T-helper 2 cell treated with Interferon-gamma antibody and Interleukin-4, amounts not matched to agents 5 μg/mL and 100 μg/mL, for 36 hours (primary cell): ENCODE measurements around the gene GPC6.

ENCODE experiments used
- DNase-seq: peaks from one replicate; pipeline ENCODE4 v3.0.0; 2021; ENCODE audit warnings: low spot score
- H3K27ac Mint-ChIP-seq: one replicate; pipeline ENCODE4 v1.8.0; 2021; ENCODE audit warnings: mild to moderate bottlenecking, mixed read lengths
- H3K27me3 Mint-ChIP-seq: one replicate; pipeline ENCODE4 v1.8.0; 2021; ENCODE audit warnings: low read depth, mixed read lengths
- H3K36me3 Mint-ChIP-seq: one replicate; pipeline ENCODE4 v1.8.0; 2021; ENCODE audit warnings: low read depth, mixed read lengths
- H3K4me1 Mint-ChIP-seq: one replicate; pipeline ENCODE4 v1.8.0; 2021; ENCODE audit warnings: low read depth, mixed read lengths
- H3K4me3 Mint-ChIP-seq: one replicate; pipeline ENCODE4 v1.8.0; 2022; ENCODE audit warnings: mild to moderate bottlenecking, moderate library complexity, mixed read lengths
- H3K9me3 Mint-ChIP-seq: one replicate; pipeline ENCODE4 v1.8.0; 2021; ENCODE audit warnings: mixed read lengths

GPC6 gene

DNA sequence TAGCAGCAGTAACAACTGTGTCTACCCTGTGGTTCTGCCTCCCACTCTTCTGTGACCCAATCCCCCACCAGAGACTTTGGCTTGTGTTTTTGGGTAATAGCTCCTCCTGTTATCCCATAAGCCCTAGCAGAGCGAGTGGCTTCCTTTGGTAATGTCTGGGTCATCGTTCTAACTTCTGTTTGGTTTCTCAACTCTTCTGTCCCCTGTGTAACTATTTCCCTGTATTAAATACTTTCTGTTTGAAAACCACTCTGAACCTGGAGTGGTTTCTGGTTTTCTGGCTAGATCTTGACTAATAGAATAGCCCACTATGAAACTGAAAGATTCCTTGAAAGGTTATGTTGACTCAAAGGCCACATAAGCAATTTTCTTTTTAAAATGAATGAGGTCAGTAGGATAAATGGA, 902.9 kb downstream of the GPC6 start:
- peaks cover 2% of the 10 kb centered on the region for H3K4me1 Mint-ChIP-seq
- H3K4me3 Mint-ChIP-seq = no peak overlapping the region
- no peaks in the 10 kb centered on the region for H3K27me3 Mint-ChIP-seq
- H3K36me3 Mint-ChIP-seq = no peaks in the 10 kb centered on the region
- no peak overlapping the region for H3K27ac Mint-ChIP-seq
- no peak for DNase-seq
- no peaks in the 10 kb centered on the region for H3K9me3 Mint-ChIP-seq

DNA sequence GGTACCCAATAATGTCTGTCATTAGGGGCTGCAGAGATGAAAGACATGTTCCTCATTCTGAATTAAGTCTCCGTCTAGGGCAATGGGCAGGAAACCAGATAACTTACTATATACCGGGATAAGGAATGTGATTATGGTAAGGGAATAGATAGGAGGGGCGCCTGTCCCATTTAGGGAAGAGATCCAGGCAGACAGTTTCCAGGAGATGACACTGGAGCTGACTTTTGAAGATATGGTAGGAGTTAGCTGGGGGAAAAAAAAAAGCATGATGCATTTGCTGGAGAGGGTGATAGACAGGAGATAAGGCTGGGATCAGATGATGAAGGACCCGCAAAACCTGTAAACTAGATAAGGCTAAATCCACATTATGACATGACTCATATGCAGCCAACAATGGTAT, 912.2 kb downstream of the GPC6 start:
- Mint-ChIP-seq H3K4me3 (no peak overlapping the region), H3K9me3 (no peaks in the 10 kb centered on the region), H3K27ac (no peak overlapping the region), H3K27me3 (no peaks in the 10 kb centered on the region), H3K36me3 (no peaks in the 10 kb centered on the region), H3K4me1 (no peaks in the 10 kb centered on the region)
- DNase-seq = no peak

DNA sequence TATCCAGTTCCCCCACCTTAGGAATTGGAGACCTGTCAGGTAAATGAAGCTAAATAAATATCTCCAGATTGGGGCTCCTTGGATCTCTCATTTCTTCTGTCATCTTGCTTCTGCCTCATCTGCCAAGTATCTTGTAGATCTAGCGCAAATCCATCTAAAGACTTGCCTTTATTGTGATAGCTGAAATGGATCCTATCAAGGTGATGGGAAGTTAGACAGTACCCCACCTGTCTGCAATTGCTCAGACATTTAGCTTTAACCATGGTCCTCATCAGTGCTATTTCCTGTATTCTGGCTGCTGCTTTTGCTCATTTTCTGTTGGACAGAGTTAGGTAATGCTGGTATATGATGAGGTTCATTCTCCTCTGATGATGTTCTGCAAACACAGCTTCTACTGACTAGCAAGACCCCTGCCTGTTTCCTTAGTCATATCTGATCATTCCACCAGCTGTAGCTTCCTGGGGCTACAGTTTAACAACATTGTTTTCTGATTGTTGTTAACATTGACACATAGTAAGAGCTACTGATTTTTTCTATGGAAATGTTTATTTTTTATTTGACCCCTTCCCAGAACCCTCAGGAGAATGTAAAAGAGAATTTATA, 912.9 kb downstream of the GPC6 start:
- no peaks in the 10 kb centered on the region for H3K9me3 Mint-ChIP-seq
- H3K27ac Mint-ChIP-seq = no peak overlapping the region
- H3K4me3 Mint-ChIP-seq = no peak overlapping the region
- H3K27me3 Mint-ChIP-seq = no peaks in the 10 kb centered on the region
- no peak for DNase-seq
- H3K36me3 Mint-ChIP-seq = no peaks in the 10 kb centered on the region
- H3K4me1 Mint-ChIP-seq = no peaks in the 10 kb centered on the region

DNA sequence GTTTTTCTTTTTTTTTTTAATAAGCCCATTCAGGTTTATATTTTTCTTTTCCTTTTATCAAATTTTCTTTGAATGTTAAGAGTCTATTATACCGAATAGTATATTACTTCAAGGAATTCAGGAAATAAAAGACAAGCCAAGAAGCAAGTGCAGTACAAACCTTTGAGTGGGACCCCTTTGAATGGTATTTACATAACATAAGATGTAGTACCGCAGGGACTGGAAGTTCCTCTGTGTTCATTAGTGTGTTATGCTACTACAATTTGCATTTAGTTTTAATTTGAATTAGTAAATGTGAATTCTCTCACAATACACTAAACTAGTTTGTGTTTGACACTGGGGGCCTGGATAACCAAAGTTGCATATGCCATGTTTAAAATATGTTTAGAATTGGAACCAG, 913.4 kb downstream of the GPC6 start:
- Mint-ChIP-seq H3K27ac (no peak overlapping the region), H3K4me1 (no peaks in the 10 kb centered on the region), H3K9me3 (no peaks in the 10 kb centered on the region), H3K4me3 (no peak overlapping the region), H3K27me3 (no peaks in the 10 kb centered on the region), H3K36me3 (no peaks in the 10 kb centered on the region)
- no peak for DNase-seq

DNA sequence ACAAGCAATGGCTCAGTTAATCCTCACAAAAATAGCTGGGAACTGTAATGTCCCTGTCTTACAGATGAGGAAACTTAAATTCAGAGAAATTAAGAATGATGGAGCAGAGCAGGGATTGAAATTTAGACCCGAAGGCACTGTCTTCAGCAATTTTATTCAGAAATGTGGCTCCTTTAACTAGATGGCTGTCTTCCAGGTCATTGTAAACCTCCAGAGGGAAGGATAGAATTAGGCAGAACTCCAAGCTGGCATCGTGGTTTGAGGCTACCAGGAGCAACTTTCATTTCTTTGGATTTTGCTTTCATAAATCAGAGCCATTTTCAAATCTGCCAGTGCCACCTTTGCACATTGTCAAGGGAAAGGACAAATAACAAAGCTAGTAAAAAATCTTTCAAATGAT, 913.9 kb downstream of the GPC6 start:
- H3K9me3 Mint-ChIP-seq = no peaks in the 10 kb centered on the region

DNA sequence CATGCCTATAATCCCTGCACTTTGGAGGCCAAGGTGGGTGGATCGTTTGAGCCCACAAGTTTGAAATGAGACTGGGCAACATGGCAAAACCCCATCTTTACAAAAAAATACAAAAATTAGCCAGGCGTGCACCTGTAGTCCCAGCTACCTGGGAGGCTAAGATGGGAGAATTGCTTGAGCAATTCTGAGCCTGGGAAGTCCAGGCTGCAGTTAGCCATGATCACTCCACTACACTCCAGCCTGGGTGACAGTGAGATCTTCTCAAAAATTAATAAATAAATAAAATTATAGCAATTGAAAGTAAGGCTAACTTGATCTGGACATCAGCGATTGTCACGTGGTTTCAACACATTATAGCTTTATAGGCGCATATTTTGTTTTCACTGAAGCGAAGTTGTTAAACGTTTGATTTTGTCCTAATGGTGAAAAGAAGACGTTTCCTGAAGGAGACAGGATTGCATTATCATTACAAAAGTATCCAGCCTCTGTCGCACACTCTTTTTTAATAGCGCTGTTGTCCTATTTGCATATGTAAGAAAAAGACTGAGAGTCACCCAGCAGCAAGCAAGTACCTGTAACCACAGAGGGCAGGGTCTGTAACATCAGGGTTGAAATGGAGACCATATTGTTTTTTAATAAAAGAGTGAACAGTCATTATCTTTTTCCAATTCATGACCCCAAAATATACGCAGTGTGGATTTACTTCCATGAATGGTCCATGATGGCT, 917.2 kb downstream of the GPC6 start:
- H3K27ac Mint-ChIP-seq = no peak overlapping the region
- DNase-seq = no peak
- H3K27me3 Mint-ChIP-seq = no peaks in the 10 kb centered on the region
- no peaks in the 10 kb centered on the region for H3K9me3 Mint-ChIP-seq
- no peak overlapping the region for H3K4me3 Mint-ChIP-seq
- no peaks in the 10 kb centered on the region for H3K4me1 Mint-ChIP-seq
- H3K36me3 Mint-ChIP-seq = no peaks in the 10 kb centered on the region

More for the DNA sequence above, 913.9 kb downstream of the GPC6 start:
- H3K27ac Mint-ChIP-seq = no peak overlapping the region
- no peaks in the 10 kb centered on the region for H3K36me3 Mint-ChIP-seq
- H3K27me3 Mint-ChIP-seq = no peaks in the 10 kb centered on the region
- no peak overlapping the region for H3K4me3 Mint-ChIP-seq
- no peak for DNase-seq
- no peaks in the 10 kb centered on the region for H3K4me1 Mint-ChIP-seq

DNA sequence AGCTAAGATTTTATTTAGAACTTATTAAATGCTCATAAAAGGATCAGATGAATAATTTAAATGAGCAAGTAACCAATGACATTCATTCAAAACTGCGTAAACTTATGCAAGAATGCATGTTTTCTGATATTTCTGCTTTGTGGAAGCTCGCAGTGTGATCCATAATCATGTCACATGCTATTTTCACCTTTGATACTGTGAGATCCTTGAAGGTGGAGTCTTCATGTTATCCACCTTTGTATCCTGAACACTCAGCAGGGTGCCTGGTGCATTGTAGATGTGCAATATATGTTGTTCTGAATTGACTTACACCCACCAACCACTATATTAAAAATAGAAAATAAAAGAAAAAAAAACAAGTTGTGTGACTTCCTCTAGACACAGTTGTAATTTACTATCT, 919.4 kb downstream of the GPC6 start:
- H3K27ac Mint-ChIP-seq = no peak overlapping the region
- H3K4me3 Mint-ChIP-seq = no peak overlapping the region
- no peaks in the 10 kb centered on the region for H3K4me1 Mint-ChIP-seq
- no peaks in the 10 kb centered on the region for H3K36me3 Mint-ChIP-seq
- DNase-seq = no peak
- H3K9me3 Mint-ChIP-seq = no peaks in the 10 kb centered on the region
- peaks cover 2% of the 10 kb centered on the region for H3K27me3 Mint-ChIP-seq

DNA sequence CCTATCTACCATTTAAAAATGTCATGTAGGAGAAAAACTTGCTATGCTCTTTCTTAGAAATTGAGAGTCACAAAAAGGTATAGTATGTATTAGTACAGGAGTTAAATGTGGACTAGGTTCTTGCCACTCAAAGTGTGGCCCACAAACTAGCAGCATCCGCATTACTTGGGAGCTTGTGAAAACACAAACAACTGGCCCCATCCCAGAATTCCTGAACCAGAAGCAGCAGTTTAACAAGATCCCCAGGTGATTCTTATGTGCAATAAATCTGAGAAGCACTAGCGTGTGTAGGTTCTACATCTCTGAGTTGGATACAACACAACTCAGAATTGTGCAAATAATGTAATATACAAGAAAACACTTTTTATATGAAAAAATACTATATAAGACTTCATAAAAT, 927.0 kb downstream of the GPC6 start:
- Mint-ChIP-seq H3K27ac (no peak overlapping the region), H3K4me1 (no peaks in the 10 kb centered on the region), H3K9me3 (no peaks in the 10 kb centered on the region), H3K4me3 (no peak overlapping the region), H3K27me3 (peaks cover 3% of the 10 kb centered on the region), H3K36me3 (no peaks in the 10 kb centered on the region)
- no peak for DNase-seq

DNA sequence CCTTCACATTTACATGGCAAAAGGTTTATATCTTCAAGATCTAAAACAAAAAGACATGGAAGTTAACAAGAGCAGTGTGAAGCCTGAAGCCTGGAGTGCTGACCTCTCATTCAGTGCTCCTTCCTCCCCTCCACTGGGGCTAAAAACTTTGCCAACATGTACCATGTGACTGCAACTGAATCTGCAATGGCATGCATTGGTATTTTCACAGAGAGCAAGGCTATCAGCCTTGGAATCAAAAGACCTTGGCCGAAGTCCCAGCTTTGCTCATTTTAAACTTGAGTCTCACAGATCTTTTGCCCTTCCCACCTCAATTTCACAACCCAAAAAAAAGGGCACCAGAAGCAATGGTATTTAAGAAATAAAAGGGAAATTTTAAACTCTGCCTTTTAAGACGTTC, 927.8 kb downstream of the GPC6 start:
- no peaks in the 10 kb centered on the region for H3K4me1 Mint-ChIP-seq
- H3K36me3 Mint-ChIP-seq = no peaks in the 10 kb centered on the region
- H3K9me3 Mint-ChIP-seq = no peaks in the 10 kb centered on the region
- no peak overlapping the region for H3K27ac Mint-ChIP-seq
- DNase-seq = no peak
- peaks cover 3% of the 10 kb centered on the region for H3K27me3 Mint-ChIP-seq
- H3K4me3 Mint-ChIP-seq = no peak overlapping the region

DNA sequence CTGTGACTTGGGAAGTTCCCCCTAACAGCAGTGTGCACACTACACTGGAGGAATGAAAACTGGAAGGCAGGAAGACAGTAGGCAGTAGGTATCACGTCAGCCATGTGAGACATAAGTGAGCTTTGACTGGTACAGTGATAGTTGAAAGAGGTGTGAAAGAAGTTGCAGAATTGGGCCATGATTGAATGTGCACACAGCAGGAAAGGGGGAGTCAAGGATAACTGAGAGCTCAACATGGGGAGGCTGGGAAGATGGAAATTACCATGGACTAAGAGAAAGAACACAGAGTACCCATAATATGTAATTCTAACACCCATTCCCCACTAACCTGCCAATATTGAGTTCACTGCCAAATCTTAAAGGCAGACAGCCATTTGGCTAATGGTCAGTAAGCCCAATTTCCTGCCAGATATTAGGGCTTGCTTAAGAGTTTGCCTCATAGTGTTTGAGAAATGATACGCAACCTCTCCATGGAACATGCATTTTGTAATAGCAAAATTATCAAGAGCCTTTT, 931.2 kb downstream of the GPC6 start:
- H3K36me3 Mint-ChIP-seq = no peaks in the 10 kb centered on the region
- no peak overlapping the region for H3K27ac Mint-ChIP-seq
- H3K4me1 Mint-ChIP-seq = no peaks in the 10 kb centered on the region
- no peaks in the 10 kb centered on the region for H3K27me3 Mint-ChIP-seq
- no peaks in the 10 kb centered on the region for H3K9me3 Mint-ChIP-seq
- DNase-seq = no peak
- no peak overlapping the region for H3K4me3 Mint-ChIP-seq

DNA sequence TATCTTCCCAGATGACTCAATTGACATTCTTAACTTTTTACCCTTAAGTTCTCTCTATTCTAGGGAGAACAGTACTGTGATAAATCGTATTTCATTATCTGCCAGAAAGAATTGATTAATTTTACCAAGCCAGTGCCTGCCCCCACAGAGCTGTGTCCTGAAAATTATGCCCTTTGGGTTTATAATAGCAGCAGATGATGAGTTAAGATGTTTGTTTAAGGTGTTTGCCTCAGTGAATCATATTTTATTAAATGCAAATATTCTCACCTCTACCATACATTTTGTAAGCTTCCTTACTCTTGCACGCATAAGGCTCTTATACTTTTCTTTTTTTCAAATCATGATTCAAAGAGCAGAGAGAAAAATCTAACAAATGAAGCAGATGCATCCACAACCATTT, 934.3 kb downstream of the GPC6 start:
- no peaks in the 10 kb centered on the region for H3K9me3 Mint-ChIP-seq
- no peak overlapping the region for H3K27ac Mint-ChIP-seq
- H3K4me3 Mint-ChIP-seq = no peak overlapping the region
- no peaks in the 10 kb centered on the region for H3K27me3 Mint-ChIP-seq
- H3K36me3 Mint-ChIP-seq = no peaks in the 10 kb centered on the region
- no peak for DNase-seq
- H3K4me1 Mint-ChIP-seq = no peaks in the 10 kb centered on the region

DNA sequence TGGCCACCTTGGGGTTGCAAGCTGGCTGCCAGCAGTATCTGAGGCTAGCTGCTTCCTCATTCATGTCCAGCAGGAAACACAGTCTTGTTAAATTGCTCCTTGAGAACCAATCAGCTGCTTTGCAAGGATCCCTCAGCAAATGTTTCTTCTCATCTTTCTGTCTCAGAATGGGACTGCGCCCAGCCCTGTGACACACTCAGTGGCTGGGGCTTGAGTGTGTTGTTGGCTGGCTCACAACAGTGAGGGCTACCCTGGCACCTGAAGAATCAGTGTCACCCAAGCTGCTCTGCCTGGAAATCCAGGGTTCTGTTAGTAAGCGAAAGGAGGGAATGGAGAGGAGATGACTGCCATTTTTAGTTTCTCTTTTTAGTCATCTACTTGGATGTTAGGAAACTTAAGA, 935.7 kb downstream of the GPC6 start:
- no peaks in the 10 kb centered on the region for H3K27me3 Mint-ChIP-seq
- H3K36me3 Mint-ChIP-seq = no peaks in the 10 kb centered on the region
- no peaks in the 10 kb centered on the region for H3K9me3 Mint-ChIP-seq
- DNase-seq = no peak
- H3K4me1 Mint-ChIP-seq = no peaks in the 10 kb centered on the region
- no peak overlapping the region for H3K4me3 Mint-ChIP-seq
- H3K27ac Mint-ChIP-seq = no peak overlapping the region

DNA sequence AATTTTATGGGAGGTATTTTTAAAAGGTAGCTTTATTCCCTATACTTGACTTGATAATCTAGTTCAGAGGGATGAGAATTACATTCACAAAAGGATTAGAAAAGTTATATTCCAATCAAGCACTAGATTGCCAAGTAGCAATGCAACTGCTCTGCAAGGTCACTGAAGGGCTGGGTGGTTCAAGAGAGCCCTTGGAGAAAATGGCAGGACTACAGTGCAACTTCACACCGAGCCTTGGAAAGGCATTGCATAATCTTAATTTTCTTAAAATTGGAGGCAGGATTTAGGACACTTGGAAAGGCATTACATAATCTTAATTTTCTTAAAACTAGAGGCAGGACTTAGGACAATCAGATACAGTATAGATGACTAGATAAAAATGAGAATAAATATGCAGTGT, 936.9 kb downstream of the GPC6 start:
- DNase-seq = no peak
- H3K27ac Mint-ChIP-seq = no peak overlapping the region
- H3K4me1 Mint-ChIP-seq = no peaks in the 10 kb centered on the region
- H3K4me3 Mint-ChIP-seq = no peak overlapping the region
- no peaks in the 10 kb centered on the region for H3K9me3 Mint-ChIP-seq
- H3K36me3 Mint-ChIP-seq = no peaks in the 10 kb centered on the region
- no peaks in the 10 kb centered on the region for H3K27me3 Mint-ChIP-seq

DNA sequence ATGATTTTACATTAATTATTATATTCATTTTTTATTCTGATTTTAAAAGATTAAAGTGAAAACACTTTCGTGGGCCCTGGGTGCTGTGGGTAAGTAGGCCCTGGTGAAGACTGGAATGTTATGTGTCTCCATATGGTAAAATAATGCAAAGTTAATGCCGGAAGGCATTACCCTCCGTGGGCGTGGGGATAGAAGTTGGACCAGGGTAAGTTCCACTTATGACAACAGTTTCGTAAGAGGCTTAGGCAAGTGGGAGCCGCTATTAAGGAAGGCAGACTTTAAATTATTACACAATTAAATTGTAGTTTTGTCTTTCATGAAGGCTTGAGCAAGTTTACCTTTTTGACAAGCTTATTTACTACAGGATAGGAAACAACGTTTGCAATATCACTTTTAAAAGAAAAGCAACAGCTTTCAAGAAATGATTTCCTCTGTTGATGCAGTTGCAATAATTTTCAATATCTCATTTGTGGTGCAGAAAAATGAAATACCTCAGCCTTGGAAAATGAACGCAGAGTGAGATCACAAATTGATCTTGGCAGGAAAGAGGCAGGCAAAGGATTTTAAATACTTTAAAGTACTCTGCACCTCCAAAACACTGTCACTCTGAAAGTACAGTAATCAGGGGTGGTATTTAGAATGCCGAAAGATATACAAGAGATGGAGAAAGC, 942.3 kb downstream of the GPC6 start:
- no peaks in the 10 kb centered on the region for H3K9me3 Mint-ChIP-seq
- no peaks in the 10 kb centered on the region for H3K27me3 Mint-ChIP-seq
- H3K36me3 Mint-ChIP-seq = no peaks in the 10 kb centered on the region
- DNase-seq = no peak
- no peak overlapping the region for H3K27ac Mint-ChIP-seq
- no peaks in the 10 kb centered on the region for H3K4me1 Mint-ChIP-seq
- no peak overlapping the region for H3K4me3 Mint-ChIP-seq
